Suprapubic skin (tissue), 3 donors: ENCODE results near the gene LARGE1.

ENCODE experiments used
- EP300 ChIP-seq: sonication (generic); formaldehyde crosslinking; IDR thresholded peaks from one replicate; pipeline ENCODE4 v1.6.1; 2017; ENCODE audit warnings: antibody characterized with exemption
- TF ChIP-seq, protein P1 (sequence below), 2 donors: fragments of 200-600 bp in 1 of 2; fragments of 450-650 bp in 1 of 2; sonication (generic) in 1 of 2; IDR thresholded peaks; one replicate each; pipeline ENCODE4 v1.5.1; 2016 to 2019; ENCODE audit warnings: antibody characterized with exemption in 2 of 2, mild to moderate bottlenecking in 1 of 2, moderate library complexity in 1 of 2

GRCh38 chr22:33770723-33771122 is 149.6 kb downstream of the LARGE1 start:
- no peak for TF ChIP-seq EP300
- TF ChIP-seq, protein P1, sequence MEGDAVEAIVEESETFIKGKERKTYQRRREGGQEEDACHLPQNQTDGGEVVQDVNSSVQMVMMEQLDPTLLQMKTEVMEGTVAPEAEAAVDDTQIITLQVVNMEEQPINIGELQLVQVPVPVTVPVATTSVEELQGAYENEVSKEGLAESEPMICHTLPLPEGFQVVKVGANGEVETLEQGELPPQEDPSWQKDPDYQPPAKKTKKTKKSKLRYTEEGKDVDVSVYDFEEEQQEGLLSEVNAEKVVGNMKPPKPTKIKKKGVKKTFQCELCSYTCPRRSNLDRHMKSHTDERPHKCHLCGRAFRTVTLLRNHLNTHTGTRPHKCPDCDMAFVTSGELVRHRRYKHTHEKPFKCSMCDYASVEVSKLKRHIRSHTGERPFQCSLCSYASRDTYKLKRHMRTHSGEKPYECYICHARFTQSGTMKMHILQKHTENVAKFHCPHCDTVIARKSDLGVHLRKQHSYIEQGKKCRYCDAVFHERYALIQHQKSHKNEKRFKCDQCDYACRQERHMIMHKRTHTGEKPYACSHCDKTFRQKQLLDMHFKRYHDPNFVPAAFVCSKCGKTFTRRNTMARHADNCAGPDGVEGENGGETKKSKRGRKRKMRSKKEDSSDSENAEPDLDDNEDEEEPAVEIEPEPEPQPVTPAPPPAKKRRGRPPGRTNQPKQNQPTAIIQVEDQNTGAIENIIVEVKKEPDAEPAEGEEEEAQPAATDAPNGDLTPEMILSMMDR (IDR thresholded peaks at IDR 0.05) = no peak
